ENCODE measurements around the gene DYDC2.
"Not testable (repeated sequence)": the region's sequence is repeated elsewhere in the genome, so short reads cannot be mapped to it uniquely, and the experiment has no call there.

DYDC2 gene

DNA sequence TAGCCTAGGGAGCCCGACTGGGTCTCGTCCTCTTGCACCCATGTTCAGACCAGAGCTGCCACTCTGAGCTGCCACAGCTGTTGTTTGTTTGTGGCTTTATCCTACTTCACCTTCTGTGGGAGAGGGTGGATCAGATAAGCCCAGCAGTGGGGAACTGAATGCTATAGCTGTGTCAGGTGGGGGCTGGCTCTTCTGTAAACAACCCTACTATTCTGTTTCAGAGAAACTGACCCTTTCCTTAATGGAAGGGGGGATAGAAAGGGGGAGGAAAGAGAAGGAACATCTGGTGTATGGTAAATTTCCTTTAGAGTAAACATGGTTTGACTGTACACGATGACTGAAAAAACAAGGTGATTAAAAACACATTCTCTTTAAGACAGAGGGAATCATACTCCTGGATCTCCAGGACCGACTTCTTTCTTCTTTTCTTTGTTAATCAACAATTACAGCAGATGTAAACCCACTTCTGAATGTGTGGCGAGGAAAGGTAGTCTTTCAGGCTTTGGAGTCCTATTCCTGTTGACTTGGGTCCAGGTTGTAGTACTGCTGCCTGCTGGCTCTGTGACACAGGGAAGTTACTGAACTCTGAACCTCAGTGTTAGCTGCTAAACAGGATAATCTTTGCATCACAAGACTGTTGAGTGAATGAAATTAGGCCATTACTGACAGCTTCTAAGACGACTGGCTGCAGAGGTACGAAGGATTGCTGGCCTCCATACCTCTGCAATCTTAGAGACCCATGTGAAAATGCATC lies 57.7 kb downstream of the DYDC2 start:
- no peak for DNase-seq (ENCODE audit: low spot score)
- Histone ChIP-seq H3K9me3 (ENCODE audit: severe bottlenecking) (no peaks in the 10 kb centered on the region), H3K27ac (ENCODE audit: poor library complexity, severe bottlenecking) (peak overlapping the region; percentile 36), H3K4me1 (ENCODE audit: insufficient read depth, poor library complexity, severe bottlenecking) (peaks cover 39% of the 10 kb centered on the region), H3K27me3 (ENCODE audit: insufficient read depth, poor library complexity, severe bottlenecking) (no peaks in the 10 kb centered on the region), H3K36me3 (ENCODE audit: low read depth) (no peaks in the 10 kb centered on the region), H3K4me3 (ENCODE audit: severe bottlenecking) (no peak overlapping the region)
- no peak for ATAC-seq (ENCODE audit: low read depth)
- no peak for TF ChIP-seq CTCF (IDR thresholded peaks at IDR 0.05; ENCODE audit: poor library complexity, severe bottlenecking)

GRCh38 chr10:80415734-80416478 lies 59.3 kb downstream of the DYDC2 start:
- no peaks in the 10 kb centered on the region for H3K27me3 ChIP-seq (ENCODE audit: insufficient read depth, poor library complexity, severe bottlenecking)
- no peak overlapping the region for H3K4me3 ChIP-seq (ENCODE audit: severe bottlenecking)
- no peak for TF ChIP-seq CTCF (IDR thresholded peaks at IDR 0.05; ENCODE audit: poor library complexity, severe bottlenecking)
- ATAC-seq (ENCODE audit: low read depth): no peak
- H3K36me3 ChIP-seq (ENCODE audit: low read depth): no peaks in the 10 kb centered on the region
- H3K27ac ChIP-seq (ENCODE audit: poor library complexity, severe bottlenecking): no peak overlapping the region
- H3K4me1 ChIP-seq (ENCODE audit: insufficient read depth, poor library complexity, severe bottlenecking): peaks cover 33% of the 10 kb centered on the region
- DNase-seq (ENCODE audit: low spot score): no peak
- H3K9me3 ChIP-seq (ENCODE audit: severe bottlenecking): no peaks in the 10 kb centered on the region

GRCh38 chr10:80416479-80417098 lies 60.0 kb downstream of the DYDC2 start:
- Histone ChIP-seq H3K36me3 (ENCODE audit: low read depth) (no peaks in the 10 kb centered on the region), H3K9me3 (ENCODE audit: severe bottlenecking) (no peaks in the 10 kb centered on the region), H3K4me1 (ENCODE audit: insufficient read depth, poor library complexity, severe bottlenecking) (peaks cover 26% of the 10 kb centered on the region), H3K27me3 (ENCODE audit: insufficient read depth, poor library complexity, severe bottlenecking) (no peaks in the 10 kb centered on the region), H3K27ac (ENCODE audit: poor library complexity, severe bottlenecking) (no peak overlapping the region), H3K4me3 (ENCODE audit: severe bottlenecking) (no peak overlapping the region)
- TF ChIP-seq CTCF (IDR thresholded peaks at IDR 0.05; ENCODE audit: poor library complexity, severe bottlenecking): no peak
- ATAC-seq (ENCODE audit: low read depth): no peak
- DNase-seq (ENCODE audit: low spot score): no peak

DNA sequence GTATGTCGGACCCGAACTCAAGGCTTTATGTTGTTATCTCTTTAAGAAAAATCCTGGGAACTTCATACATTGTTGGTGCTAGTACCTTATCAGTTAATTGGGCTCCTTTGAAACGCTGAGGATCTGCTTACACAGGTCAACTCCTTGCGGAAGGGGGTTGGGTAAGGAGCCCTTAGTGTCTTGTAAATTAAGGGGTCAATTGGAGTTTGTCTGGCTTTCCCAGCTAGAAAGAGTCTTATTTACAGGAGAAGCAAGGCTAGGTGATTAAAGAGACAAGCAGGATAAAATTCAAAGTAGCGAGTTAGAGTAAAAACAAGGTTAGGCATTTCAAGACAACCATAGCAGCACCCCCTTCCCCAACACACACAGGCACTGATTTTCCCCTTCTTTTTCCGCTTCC lies 60.7 kb downstream of the DYDC2 start:
- DNase-seq (ENCODE audit: low spot score); H3K9me3 ChIP-seq (ENCODE audit: severe bottlenecking); ATAC-seq (ENCODE audit: low read depth); H3K36me3 ChIP-seq (ENCODE audit: low read depth); H3K27me3 ChIP-seq (ENCODE audit: insufficient read depth, poor library complexity, severe bottlenecking); H3K4me3 ChIP-seq (ENCODE audit: severe bottlenecking); H3K27ac ChIP-seq (ENCODE audit: poor library complexity, severe bottlenecking): not testable (repeated sequence)
- H3K4me1 ChIP-seq (ENCODE audit: insufficient read depth, poor library complexity, severe bottlenecking): peaks cover 19% of the 10 kb centered on the region
